Neural progenitor cell (in vitro differentiated cells): ENCODE results near the gene PRR33.

ENCODE experiments used
- CTCF ChIP-seq: fragments of 200-600 bp; sonication (generic); IDR thresholded peaks from 2 replicates; pipeline ENCODE4 v1.5.1; 2017; ENCODE audit warnings: antibody characterized with exemption, mild to moderate bottlenecking
- EZH2 ChIP-seq: fragments of 200-600 bp; sonication (generic); IDR thresholded peaks from 2 replicates; pipeline ENCODE4 v1.6.1; 2017; ENCODE audit warnings: antibody characterized with exemption, mild to moderate bottlenecking, moderate library complexity
- EZH2phosphoT487 ChIP-seq: fragments of 200-600 bp; sonication (generic); IDR thresholded peaks from 2 replicates; pipeline ENCODE4 v1.6.1; 2017; ENCODE audit warnings: antibody characterized with exemption

DNA sequence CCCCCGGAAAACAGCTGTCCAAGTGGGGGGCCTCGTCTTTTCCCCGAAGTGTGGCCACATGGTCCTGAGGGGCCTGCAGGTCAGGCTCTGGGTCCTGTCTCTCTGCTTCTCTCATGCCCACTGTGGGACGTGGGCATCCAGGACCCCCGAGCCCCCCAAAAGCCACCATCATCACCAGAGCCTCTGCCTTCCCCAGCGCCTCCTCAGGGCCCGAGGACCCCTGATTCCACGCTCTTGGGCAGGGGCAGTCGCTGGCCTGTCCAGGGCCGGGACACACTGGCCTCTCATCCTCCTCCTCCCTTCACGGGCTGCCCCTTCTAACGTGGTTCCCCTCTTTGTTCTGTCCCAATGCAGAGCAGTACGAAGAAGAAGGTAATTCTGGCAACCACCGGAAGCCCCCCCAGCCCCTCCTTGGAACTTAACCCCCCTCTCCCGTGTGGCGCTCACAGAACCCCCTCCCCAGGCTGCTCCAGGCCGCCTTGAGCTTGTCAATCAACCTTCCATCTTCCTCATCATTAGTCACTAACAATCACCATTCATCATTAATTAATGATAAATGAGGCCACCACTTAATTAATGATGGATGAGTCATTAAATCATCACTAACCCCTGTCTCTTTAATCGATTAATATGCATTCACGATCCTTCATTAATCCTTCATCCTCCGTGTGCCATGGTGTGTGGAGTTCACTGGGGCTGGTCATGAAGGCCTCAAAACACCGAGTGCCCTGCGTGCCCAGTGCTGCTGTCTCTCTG lies 31.7 kb upstream of the PRR33 start:
- TF ChIP-seq CTCF: no peak
- no peak for TF ChIP-seq EZH2
- TF ChIP-seq EZH2phosphoT487: no peak
